ENCODE data around the gene SRP68. TPM values are rescaled to one million over a fixed set of nuclear protein-coding genes. Genes with fewer than 3 reads are reported as not detected.
A peak's percentile ranks its signal among the peaks of the same experiment; 100 is the strongest.

The SRP68 gene
- total and polyA plus RNA-seq, 9 of the 15 experiments (the other 6 are each of a cell fraction or from before 2014, with no cell fraction given) = 29.4 to 92.6 (median 36.2) TPM

- TF ChIP-seq CHAMP1 (IDR thresholded peaks at IDR 0.05) (no peak), ZNF780A (CRISPR knock-in tag; IDR thresholded peaks at IDR 0.05) (no peak), ETS1 (conservative IDR thresholded peaks at IDR 0.05; ENCODE audit: control insufficient read depth, low read depth, low read length) (peak; percentile 7; the same call in 1 of the 2 replicates), ZNF224 (CRISPR knock-in tag; IDR thresholded peaks at IDR 0.05) (peak; percentile 21; the same call in 1 of the 2 replicates), DACH1 (IDR thresholded peaks at IDR 0.05; ENCODE audit: partially characterized antibody) (no peak), BRD4 (IDR thresholded peaks at IDR 0.05) (peak; percentile 83; the same call in 1 of the 2 replicates), NR2F6 (CRISPR knock-in tag; IDR thresholded peaks at IDR 0.05) (no peak), STAG1 (CRISPR knock-in tag; IDR thresholded peaks at IDR 0.05; ENCODE audit: borderline replicate concordance) (0 out of 2 replicates have a peak, but pooled peaks have one; percentile 34), GTF2A2 (tag; IDR thresholded peaks at IDR 0.05) (no peak), CGGBP1 (CRISPR knock-in tag; IDR thresholded peaks at IDR 0.05) (peak; percentile 95; the same call in 1 of the 2 replicates), TARDBP (IDR thresholded peaks at IDR 0.05) (0 out of 2 replicates have a peak, but pooled peaks have one; percentile 73), FOXA1 (IDR thresholded peaks at IDR 0.05; ENCODE audit: borderline replicate concordance) (no peak), KDM5B (IDR thresholded peaks at IDR 0.05; ENCODE audit: insufficient replicate concordance, low read depth, low read length) (peak; percentile 91), GTF2B (IDR thresholded peaks at IDR 0.05; ENCODE audit: extremely low read depth, insufficient read length) (peak; percentile 10), KDM4B (IDR thresholded peaks at IDR 0.05; ENCODE audit: borderline replicate concordance in 2 of 2, low read depth in 1 of 2) (peak in 1 of 2 experiments; percentile 96; a peak in 2 of 4 replicates), HDAC1 (IDR thresholded peaks at IDR 0.05) (peak in 1 of 2 experiments; percentile 27; a peak in 1 of 4 replicates), PHF8 (IDR thresholded peaks at IDR 0.05; ENCODE audit: borderline replicate concordance, low read length) (peak; percentile 96; the same call in 1 of the 2 replicates), MTA1 (IDR thresholded peaks at IDR 0.05; ENCODE audit: borderline replicate concordance) (no peak), ZBTB33 (CRISPR knock-in tag; IDR thresholded peaks at IDR 0.05) (peak; percentile 35), POLR2H (tag; IDR thresholded peaks at IDR 0.05; ENCODE audit: low read depth) (peak; percentile 87), ATF7 (IDR thresholded peaks at IDR 0.05) (peak; percentile 66; the same call in 1 of the 2 replicates)
These were observed at the start of gene SRP68 (continued) for GRCh38 chr17:76072148-76072858.
